Erythroblast (primary cell): Measurements from ENCODE around the gene KCNG1.

Source experiments
- DNase-seq, 2 experiments: peaks; one replicate each; lab custom pipeline; 2025; lab: John Stamatoyannopoulos, UW
- GATA1 ChIP-seq: IDR thresholded peaks from 2 replicates; pipeline ENCODE4 v1.6.1; 2011; ENCODE audit warnings: low read depth, mild to moderate bottlenecking, control low read depth, low read length, moderate library complexity
- POLR2A ChIP-seq: IDR thresholded peaks from 2 replicates; pipeline ENCODE4 v1.6.1; 2011; ENCODE audit warnings: mild to moderate bottlenecking, low read length

The KCNG1 gene

DNA sequence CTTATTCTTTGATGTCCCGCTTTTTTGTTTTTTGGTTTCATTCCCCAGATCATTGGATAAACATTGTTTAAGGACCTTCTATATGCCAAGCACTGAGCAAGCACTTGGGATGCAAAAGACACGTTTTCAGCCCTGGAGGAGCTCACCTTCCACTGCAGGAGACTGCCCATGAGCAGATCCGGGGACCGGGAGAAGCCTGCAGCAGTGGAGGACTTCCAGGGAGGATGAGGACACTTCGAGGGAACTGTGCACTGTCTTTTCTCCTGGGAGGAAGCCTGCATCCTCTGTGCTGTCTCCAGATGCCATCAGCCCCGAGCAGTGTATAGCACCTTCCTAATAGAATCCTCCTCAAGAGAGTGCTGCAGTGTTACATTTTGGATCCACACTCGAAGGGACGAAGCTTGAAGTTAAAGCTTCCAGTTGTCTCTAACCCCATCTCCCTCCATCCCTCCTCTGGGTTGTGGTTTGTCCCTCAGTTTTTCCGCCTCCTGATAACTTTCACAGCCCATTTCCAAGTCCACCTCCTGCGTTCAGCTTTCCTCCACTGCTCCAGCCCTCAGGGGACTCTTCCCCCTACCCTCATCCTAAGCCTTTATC lies 5.8 kb upstream of the KCNG1 start:
- TF ChIP-seq GATA1 = no peak
- TF ChIP-seq POLR2A = no peak
- DNase-seq = no peak

DNA sequence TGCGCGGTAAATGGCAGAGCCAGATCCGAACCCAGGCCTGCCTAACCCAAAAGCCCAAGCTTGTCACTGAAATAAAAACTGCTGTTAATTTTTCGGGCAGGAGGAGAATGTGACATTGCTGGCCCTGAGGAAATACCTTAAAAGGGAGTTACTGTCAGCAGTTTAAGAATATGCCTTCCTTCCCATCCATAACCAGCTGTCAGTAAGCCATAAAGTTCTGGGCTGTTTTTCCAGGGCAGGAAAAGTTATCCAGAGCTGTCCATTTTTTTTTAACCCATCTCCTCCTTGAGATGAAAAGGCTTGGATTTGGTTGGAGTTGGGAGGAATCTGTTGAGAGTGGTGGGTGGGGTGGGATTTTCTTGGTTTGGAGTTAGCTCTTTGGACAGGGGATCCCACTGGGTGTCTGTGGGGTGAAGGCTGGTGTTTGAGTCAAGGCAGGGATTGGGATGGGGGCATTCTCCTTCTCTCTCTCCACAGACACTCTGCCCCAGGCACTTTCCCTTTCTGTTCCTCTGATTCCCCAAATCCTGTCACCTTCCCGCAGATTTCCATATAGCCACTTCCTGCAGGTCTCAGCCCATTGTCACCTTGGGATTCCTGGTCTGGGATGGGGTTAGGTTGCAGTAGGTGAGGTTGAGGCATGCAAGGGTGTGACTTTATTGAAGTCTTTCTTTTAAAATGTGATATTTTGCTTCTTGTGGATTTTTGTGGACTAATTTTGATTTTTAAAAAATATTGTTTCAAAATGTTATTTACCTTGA lies 4.3 kb upstream of the KCNG1 start:
- no peak for DNase-seq

DNA sequence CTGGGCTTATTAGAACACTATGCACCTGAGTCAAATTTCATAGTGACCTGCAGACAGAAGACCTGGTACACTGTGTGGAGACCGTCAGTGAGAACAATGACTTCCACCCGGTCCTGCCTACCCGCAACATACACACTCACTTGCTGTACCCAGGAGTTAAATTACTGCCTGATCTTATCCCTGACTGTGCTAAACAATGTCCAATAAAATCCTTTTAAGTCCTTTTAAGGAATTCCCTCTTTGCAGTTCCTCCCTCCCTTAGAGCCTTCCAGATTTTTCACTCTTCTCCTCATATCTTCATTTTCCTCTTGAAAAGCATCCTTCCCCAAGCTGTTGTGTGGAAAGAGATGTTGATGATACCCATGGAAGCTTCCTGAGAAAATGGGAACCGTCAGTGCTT lies 3.4 kb upstream of the KCNG1 start:
- TF ChIP-seq POLR2A (no peak), GATA1 (no peak)

More for the DNA sequence above, 4.3 kb upstream of the KCNG1 start:
- TF ChIP-seq GATA1 = no peak

DNA sequence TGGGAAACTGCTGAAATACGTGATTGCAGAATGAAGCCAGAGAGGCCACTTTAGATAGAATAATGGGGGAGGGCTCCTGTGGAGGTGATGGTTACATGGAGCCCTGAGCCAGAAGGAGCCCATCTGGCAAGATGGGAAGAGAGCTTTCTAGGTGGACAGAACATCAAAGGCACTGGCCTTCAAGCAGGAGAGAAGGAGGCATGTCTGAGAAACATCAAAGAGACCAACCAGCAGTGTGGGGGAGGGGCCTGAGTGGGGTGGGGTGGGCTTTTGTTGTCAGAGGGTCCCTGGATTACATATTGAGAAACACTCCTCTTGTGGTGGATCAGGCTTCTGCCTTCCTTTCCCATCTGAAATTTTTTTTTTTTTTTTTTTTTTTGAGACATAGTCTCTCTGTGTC lies 1.9 kb upstream of the KCNG1 start:
- DNase-seq = no peak
- TF ChIP-seq GATA1 (no peak), POLR2A (no peak)

More for the DNA sequence above, 3.4 kb upstream of the KCNG1 start:
- no peak for DNase-seq

DNA sequence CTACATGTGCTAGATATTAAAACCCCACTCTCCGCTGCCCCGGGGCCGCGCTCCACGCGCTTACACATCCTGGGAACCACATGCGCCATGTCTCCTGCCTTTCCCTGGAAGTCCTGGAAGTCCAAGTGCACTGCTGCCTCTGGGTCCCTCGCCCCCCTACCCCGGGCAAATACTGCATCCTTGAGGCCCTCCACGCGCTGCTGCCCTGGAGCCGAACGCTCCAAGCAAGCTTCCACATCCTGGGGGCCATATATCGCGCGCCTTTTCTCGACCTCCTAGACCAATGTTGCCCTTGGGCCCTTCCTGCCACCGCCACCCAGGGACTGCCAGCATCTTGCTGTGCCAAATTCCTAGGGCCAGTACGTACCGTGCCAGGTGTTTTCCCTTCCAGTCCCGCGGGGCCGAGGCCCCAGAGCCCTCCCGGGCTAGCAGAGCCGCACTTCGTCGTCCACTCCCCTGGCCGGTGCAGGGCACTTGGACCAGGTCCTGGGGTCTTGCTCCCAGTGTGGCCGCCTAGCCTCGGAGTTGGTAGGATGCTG lies 779 bp upstream of the KCNG1 start:
- TF ChIP-seq GATA1 (no peak), POLR2A (no peak)
- DNase-seq = no peak

DNA sequence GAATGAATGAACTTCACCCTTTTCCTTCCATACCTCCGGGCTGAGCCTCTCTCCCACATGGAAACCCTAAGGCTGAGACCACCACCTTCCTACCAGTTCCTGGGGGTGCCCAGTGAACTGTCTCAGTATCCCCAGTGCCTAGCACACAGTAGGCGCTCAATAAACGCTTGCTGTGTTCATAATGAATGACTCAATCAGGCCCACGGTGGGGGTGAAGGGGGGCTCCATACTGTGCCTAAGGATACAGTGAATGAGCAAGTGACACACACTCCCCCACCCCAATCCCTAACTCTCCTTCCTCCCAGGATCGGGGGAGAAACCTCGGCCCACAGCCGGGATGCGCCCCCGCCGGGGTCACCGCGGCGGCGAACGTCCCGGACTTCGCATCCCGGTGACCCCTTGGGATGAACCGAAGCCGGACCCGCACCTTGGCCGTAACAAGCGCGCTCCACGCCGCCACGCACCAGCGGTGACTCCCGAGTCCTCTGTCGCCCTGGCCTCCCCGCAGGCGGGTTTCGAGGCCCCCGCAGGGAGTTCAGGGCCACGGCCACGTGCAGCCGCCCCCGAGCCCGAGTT lies 592 bp downstream of the KCNG1 start:
- TF ChIP-seq POLR2A = no peak
- TF ChIP-seq GATA1 = no peak

DNA sequence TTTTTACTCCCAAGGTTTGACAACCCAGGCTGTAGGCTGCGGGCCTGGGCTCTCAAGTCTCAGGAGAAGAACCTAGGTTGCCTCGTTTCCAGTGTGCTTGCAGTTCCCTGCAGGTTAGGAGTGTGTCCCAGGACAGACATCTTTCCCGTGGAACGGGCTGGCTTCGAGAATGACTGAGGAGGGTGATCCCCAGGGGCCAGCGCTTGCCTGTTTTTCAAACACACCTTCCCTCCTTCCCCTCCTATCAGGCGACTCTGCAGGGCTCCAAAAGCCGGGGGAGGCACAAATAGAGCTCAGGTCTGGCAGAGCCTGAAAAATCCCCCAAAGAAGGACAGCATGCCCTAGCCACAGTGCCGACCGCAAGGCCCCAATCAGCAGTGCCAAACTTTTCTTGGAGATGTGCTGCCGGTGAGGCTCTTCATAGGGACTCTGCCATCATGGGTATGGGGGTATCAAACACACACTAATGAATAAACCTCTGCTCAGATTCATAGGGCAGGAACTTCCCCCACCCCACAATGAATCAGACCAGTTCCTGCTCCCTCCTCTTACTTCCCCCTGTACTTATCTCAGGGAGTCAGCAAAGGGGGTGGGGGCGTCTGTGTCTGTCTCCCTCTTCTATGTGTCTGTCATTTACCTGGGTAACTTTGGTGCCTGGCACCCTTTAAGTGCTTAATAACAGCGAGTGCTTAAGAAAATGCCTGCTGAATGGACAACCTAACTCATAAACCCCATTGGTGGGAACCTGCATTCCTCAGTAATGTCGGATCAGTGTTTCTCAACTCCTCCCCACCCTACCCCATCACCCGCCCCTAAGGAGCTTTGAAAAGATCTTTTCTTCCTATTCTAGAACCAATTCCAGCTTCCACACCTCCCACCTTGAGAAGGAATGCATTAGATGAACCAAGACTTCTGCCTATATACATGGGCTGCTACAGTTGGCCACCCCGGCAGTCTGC lies 1.6 kb downstream of the KCNG1 start:
- DNase-seq = no peak

More for the DNA sequence above, 592 bp downstream of the KCNG1 start:
- DNase-seq = no peak

DNA sequence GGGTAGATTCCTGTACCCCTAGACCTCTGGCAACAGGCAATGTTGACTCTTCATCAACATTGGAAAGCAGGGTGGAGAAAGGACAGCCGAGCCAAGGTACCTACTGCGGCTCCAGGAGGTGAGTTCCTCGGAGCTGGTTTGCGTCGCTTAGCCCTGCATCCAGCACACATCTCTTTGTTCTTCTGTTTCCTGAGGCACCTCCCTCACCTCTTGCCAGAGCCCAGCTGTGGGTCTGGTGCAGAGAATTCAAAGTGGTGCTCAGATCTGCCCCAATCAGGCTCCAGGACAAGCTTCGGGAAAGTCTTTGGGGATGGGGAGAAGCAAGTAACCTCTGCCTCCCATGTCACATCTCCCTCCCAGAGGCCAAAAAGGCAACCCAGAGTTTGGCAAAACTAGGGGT lies 2.2 kb downstream of the KCNG1 start:
- DNase-seq = no peak
- no peak for TF ChIP-seq GATA1
- TF ChIP-seq POLR2A = no peak

More for the DNA sequence above, 1.6 kb downstream of the KCNG1 start:
- TF ChIP-seq POLR2A (no peak), GATA1 (no peak)

DNA sequence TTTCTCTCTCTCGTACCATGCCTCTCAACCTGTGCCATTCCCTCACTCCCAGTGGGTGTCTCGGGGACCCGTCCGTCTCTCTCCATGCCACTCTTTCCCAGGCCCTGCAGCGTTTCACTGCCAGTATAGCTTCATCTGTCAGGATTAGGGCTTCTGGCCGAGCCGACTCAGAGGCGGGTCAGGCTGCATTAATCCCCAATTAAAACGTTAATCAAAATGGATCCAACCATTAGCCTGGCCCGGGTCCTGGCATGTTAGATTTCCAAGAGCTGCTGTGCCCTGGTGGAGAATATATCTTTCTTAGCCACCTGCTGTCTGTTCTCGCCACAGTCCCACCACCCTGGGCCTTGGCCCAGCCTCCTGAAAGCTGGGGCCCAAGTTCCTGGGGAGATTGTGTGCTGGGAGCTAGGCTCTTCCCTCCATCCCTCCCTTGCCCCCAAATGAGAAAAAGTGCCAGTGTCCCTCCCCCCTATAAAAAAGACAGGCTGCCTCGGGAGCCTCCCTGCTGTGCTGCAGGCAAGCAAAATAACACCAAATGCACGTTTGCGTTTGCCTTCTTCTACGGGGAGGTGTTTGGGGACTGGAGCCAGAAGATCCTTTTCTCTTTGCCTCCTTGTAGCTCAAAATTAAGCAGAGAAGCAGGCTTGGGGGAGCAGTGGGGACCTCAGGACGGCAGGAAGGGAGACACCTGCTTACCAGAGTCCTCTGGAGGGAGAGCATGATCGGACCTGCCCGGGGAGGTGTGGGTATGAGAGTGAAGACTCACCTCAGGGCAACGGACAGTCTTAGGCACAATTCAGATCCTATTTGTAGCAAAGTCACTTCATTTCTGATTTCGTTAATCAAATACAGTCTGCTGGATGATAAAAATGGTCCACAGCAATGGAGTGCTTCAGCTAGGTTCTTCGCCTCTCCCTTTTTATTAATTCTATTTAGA lies 3.0 kb downstream of the KCNG1 start:
- TF ChIP-seq POLR2A = no peak
- no peak for TF ChIP-seq GATA1
- no peak for DNase-seq

DNA sequence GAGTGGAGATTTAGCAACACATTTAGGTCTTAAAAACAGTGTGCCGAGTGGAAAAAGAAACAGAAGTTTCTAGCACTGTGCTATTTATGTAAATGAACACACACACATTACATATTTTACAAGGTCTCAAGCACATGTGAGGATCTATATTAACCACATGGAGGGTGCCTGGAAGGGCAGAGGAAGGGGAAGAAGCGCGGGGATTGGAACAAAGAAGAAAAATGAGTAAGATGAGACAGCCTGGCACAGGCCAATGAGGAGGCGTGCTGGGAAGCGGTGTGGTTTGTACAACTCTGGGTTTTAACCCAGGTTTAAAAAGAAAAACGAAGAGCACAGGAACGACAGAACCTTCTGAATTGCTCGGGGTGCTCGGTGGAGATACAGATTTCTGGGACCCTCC lies 5.7 kb downstream of the KCNG1 start:
- DNase-seq = no peak
- TF ChIP-seq GATA1 (no peak), POLR2A (no peak)

DNA sequence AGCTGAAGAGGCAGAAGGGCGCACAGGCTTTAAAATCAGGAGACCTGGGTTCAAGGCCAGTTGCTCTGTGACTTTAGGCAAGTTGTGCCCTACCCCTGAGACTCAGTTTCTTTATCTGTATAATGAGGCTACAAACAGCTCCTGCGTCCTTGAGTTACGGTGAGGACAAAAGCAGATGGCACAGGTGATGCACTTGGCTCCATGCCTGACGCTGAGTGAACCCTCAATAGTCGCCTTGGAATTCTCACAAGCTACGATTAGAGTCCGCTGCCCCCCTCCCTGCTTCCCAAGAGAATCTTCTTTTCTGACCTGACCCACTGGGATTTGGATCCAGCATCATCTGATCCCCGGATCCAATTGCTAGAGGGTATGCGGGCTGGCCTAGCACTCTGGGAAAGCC lies 6.4 kb downstream of the KCNG1 start:
- no peak for DNase-seq
- no peak for TF ChIP-seq POLR2A
- no peak for TF ChIP-seq GATA1

DNA sequence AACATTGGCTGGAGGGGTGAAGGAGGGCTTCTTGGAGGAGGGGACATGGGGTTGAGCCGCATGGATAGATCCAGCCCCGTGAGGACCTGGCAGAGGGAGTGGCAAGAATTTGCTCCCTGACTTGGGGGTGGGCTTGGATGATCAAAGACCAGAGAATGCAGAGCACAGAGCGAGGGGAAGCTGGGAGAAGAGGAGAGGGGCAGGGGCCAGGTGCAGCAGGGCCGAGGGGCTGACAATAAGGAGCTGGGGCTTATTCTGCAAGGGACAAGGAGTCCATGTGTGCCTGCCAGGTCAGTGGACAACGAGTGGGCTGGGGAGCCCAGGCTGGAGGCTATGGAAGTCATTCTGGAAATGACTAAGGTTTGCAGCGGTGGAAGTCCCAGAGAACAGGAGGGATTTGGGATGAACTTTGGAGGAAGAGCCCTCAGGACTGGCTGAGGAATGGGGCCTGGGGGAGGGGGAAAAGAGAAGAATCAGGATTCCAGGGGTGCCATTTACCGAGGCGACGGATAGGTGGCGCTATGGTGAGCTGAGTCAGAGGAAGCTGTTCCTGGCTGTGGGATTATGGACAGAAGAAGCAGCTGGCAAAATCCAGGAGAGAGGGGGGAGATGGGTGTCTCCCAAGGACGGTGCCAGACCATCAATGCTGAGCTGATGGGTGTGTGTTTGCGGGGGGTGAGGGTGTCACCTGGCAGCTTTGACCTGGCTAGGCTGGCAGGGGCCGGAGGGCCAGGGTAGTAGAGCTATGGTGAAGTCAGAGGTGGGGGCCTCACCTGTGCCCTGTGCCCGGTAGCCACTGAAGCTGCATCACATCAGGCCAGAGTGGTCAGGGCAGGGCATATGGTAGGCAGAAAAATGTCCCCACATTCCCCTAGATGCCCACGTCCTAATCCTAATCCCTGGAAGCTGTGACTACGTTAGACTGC lies 7.8 kb downstream of the KCNG1 start:
- peak; percentile 9 to 52 for DNase-seq
- TF ChIP-seq POLR2A (no peak), GATA1 (no peak)
